Endothelial cell of hepatic sinusoid (primary cell): ENCODE data around the gene PFN3.

ENCODE experiments used
- in situ Hi-C: cut with HindIII; loops from 2 replicates; pipeline ENCODE4 v1.10.0; 2017; ENCODE audit warnings: low sequenced_read_pairs

Gene PFN3

GRCh38 chr5:177351392-177352329 is 48.8 kb downstream of the PFN3 start, which contains the start of gene LMAN2:
TSS of gene LMAN2 (minus strand) at chr5:177351668. CDS start at chr5:177351647, 21 bp downstream.
- in situ Hi-C loops, result no loop called here

- in situ Hi-C loops, result no loop called here
Observed at GRCh38 chr5:177350776-177351391, 49.6 kb downstream of the PFN3 start.
